Measurements from ENCODE around the gene CMTM2. TPM values are rescaled to one million over a fixed set of nuclear protein-coding genes. Genes with fewer than 3 reads are reported as not detected.

CMTM2 gene
- total and polyA plus RNA-seq, 9 of the 15 experiments (the other 6 are each of a cell fraction or from before 2014, with no cell fraction given): not detected

GRCh38 chr16:66538910-66539309 is 40.4 kb upstream of the CMTM2 start:
- H3K9me1 ChIP-seq (ENCODE audit: control insufficient read depth, insufficient read depth, low read length): no peaks in the 10 kb centered on the region
- peaks cover 3% of the 10 kb centered on the region; the same call in 1 of the 3 replicates for H3K36me3 ChIP-seq (ENCODE audit: control insufficient read depth, insufficient read depth, low read length)
- WGBS (ENCODE audit: insufficient coverage, low coverage, missing lambda C conversion rate): 47% methylated on average over 5 of the region's 5 CpGs
- H4K20me1 ChIP-seq (replicated peaks; ENCODE audit: control insufficient read depth, insufficient read depth, low read length): no peaks in the 10 kb centered on the region
- ChIA-PET POLR2A (interaction anchor here (0.6 to 1.1 kb wide), 2 partner anchors 9 to 19 kb away, joined by 3 to 6 read pairs; no protein-coding TSS in a partner anchor), CTCF (ENCODE audit: low intra/inter-chr PET ratio) (no interaction called here)
- intact Hi-C loops (cut with micrococcal nuclease): no loop called here
- BruUV-seq (replicated peaks): no TSS peak
- H3K27me3 ChIP-seq (ENCODE audit: control insufficient read depth in 2 of 2, insufficient read depth in 2 of 2, low read length in 2 of 2): no peaks in the 10 kb centered on the region
- no peaks in the 10 kb centered on the region for H3K9me3 ChIP-seq (replicated peaks; ENCODE audit: control insufficient read depth, insufficient read depth, low read depth, low read length)
- H3K4me3 ChIP-seq: no peak overlapping the region
- peaks cover 0 to 9% of the 10 kb centered on the region in 2 experiments; a peak in 2 of 5 replicates for H3K4me1 ChIP-seq (replicated peaks in 1 of 2; ENCODE audit: control insufficient read depth in 2 of 2, insufficient read depth in 2 of 2, low read length in 2 of 2)
- no peak overlapping the region for H3K9ac ChIP-seq (ENCODE audit: insufficient read depth in 1 of 2, low read depth in 2 of 2, low read length in 2 of 2)
- no peak for DNase-seq (ENCODE audit: extremely low read depth in 1 of 4, low spot score in 3 of 4)
- H3K27ac ChIP-seq (ENCODE audit: extremely low read depth, low read depth, low read length): no peak overlapping the region
- in situ Hi-C loops (cut with MboI): no loop called here
- H3K79me2 ChIP-seq (ENCODE audit: control insufficient read depth, insufficient read depth, low read length): no peaks in the 10 kb centered on the region
- no peak for FAIRE-seq
- H3K4me2 ChIP-seq (ENCODE audit: insufficient read depth, low read length): no peak overlapping the region
- no peak for ATAC-seq
- no peak overlapping the region for H2AFZ ChIP-seq (ENCODE audit: low read depth, low read length)
- TF ChIP-seq ETV5 (CRISPR knock-in tag; IDR thresholded peaks at IDR 0.05; ENCODE audit: low read depth) (no peak), SLC30A9 (CRISPR knock-in tag; IDR thresholded peaks at IDR 0.05) (no peak), FOSL1 (tag; conservative IDR thresholded peaks at IDR 0.05) (no peak), HCFC1 (IDR thresholded peaks at IDR 0.05; ENCODE audit: low read depth, low read length) (no peak), ZNF318 (IDR thresholded peaks at IDR 0.05; ENCODE audit: borderline replicate concordance in 1 of 2, low read depth in 1 of 2) (no peak), LEF1 (IDR thresholded peaks at IDR 0.05) (no peak)
- TF ChIP-seq, protein P1, sequence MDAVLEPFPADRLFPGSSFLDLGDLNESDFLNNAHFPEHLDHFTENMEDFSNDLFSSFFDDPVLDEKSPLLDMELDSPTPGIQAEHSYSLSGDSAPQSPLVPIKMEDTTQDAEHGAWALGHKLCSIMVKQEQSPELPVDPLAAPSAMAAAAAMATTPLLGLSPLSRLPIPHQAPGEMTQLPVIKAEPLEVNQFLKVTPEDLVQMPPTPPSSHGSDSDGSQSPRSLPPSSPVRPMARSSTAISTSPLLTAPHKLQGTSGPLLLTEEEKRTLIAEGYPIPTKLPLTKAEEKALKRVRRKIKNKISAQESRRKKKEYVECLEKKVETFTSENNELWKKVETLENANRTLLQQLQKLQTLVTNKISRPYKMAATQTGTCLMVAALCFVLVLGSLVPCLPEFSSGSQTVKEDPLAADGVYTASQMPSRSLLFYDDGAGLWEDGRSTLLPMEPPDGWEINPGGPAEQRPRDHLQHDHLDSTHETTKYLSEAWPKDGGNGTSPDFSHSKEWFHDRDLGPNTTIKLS (IDR thresholded peaks at IDR 0.05; ENCODE audit: borderline replicate concordance, low read depth): no peak

Data from K562 (cell line).